ENCODE measurements around the gene MPC1.

Gene MPC1

GRCh38 chr6:166382933-166383801, at the start of gene MPC1:
MPC1 (minus strand) TSS chr6:166382940; CDS start chr6:166382876, 64 bp downstream.
- DNase-seq (ENCODE audit: low read depth, low spot score), result peak; percentile 84

- DNase-seq (ENCODE audit: low read depth, low spot score), result no peak
Measured at GRCh38 chr6:166430269-166430668, 47.5 kb upstream of the MPC1 start.

GRCh38 chr6:166424431-166424830, 41.7 kb upstream of the MPC1 start:
- DNase-seq (ENCODE audit: low read depth, low spot score), result no peak

GRCh38 chr6:166423781-166424180, 41.0 kb upstream of the MPC1 start:
- DNase-seq (ENCODE audit: low read depth, low spot score), result no peak

- DNase-seq (ENCODE audit: low read depth, low spot score), result no peak
Measured at GRCh38 chr6:166423051-166423745, 40.5 kb upstream of the MPC1 start.

- no peak for DNase-seq (ENCODE audit: low read depth, low spot score)
Measured at GRCh38 chr6:166422201-166422940, 39.6 kb upstream of the MPC1 start.

- DNase-seq (ENCODE audit: low read depth, low spot score), result no peak
Measured at GRCh38 chr6:166420351-166420750, 37.6 kb upstream of the MPC1 start.

GRCh38 chr6:166419717-166420116, 37.0 kb upstream of the MPC1 start:
- no peak for DNase-seq (ENCODE audit: low read depth, low spot score)

GRCh38 chr6:166419286-166419685, 36.5 kb upstream of the MPC1 start:
- DNase-seq (ENCODE audit: low read depth, low spot score), result no peak

GRCh38 chr6:166418691-166419143, 36.0 kb upstream of the MPC1 start:
- DNase-seq (ENCODE audit: low read depth, low spot score), result no peak

- DNase-seq (ENCODE audit: low read depth, low spot score), result no peak
Measured at GRCh38 chr6:166417285-166417691, 34.5 kb upstream of the MPC1 start.

GRCh38 chr6:166415833-166416347, 33.1 kb upstream of the MPC1 start:
- no peak for DNase-seq (ENCODE audit: low read depth, low spot score)

- no peak for DNase-seq (ENCODE audit: low read depth, low spot score)
Measured at GRCh38 chr6:166415306-166415705, 32.6 kb upstream of the MPC1 start.

- no peak for DNase-seq (ENCODE audit: low read depth, low spot score)
Measured at GRCh38 chr6:166413491-166413951, 30.8 kb upstream of the MPC1 start.

GRCh38 chr6:166412911-166413384, 30.2 kb upstream of the MPC1 start:
- DNase-seq (ENCODE audit: low read depth, low spot score), result no peak

- no peak for DNase-seq (ENCODE audit: low read depth, low spot score)
Measured at GRCh38 chr6:166412156-166412910, 29.6 kb upstream of the MPC1 start.

GRCh38 chr6:166411721-166412151, 29.0 kb upstream of the MPC1 start:
- no peak for DNase-seq (ENCODE audit: low read depth, low spot score)

- no peak for DNase-seq (ENCODE audit: low read depth, low spot score)
Measured at GRCh38 chr6:166411271-166411670, 28.5 kb upstream of the MPC1 start.

GRCh38 chr6:166410426-166410935, 27.7 kb upstream of the MPC1 start:
- DNase-seq (ENCODE audit: low read depth, low spot score), result no peak

- no peak for DNase-seq (ENCODE audit: low read depth, low spot score)
Measured at GRCh38 chr6:166408936-166409755, 26.4 kb upstream of the MPC1 start.

Data from brain pericyte (primary cell).